Activated naive CD8-positive, alpha-beta T cell treated with anti-CD3 and anti-CD28 coated beads, Interleukin-2, amount 50 U/mL, for 24 hours (primary cell): Measurements from ENCODE around the gene KRT2.

ENCODE experiments used
- ATAC-seq: fragments of 150-1000 bp; cut with Tn5 transposase; one replicate; pipeline ENCODE4 v1.10.0; 2021
- DNase-seq: peaks from one replicate; pipeline ENCODE4 v3.0.0; 2021
- H3K27ac Mint-ChIP-seq: one replicate; pipeline ENCODE4 v1.8.0; 2021; ENCODE audit warnings: mild to moderate bottlenecking, mixed read lengths
- H3K27me3 Mint-ChIP-seq: one replicate; pipeline ENCODE4 v1.8.0; 2021; ENCODE audit warnings: mixed read lengths
- H3K36me3 Mint-ChIP-seq: one replicate; pipeline ENCODE4 v1.8.0; 2021; ENCODE audit warnings: low read depth, mixed read lengths
- H3K4me1 Mint-ChIP-seq: one replicate; pipeline ENCODE4 v1.8.0; 2021; ENCODE audit warnings: mixed read lengths
- H3K4me3 Mint-ChIP-seq: one replicate; pipeline ENCODE4 v1.8.0; 2021; ENCODE audit warnings: mild to moderate bottlenecking, moderate library complexity, mixed read lengths
- H3K9me3 Mint-ChIP-seq: one replicate; pipeline ENCODE4 v1.8.0; 2021; ENCODE audit warnings: mixed read lengths

KRT2 gene

GRCh38 chr12:52601671-52602070, 50.3 kb downstream of the KRT2 start:
- Mint-ChIP-seq H3K4me3 (no peak overlapping the region), H3K27ac (no peak overlapping the region), H3K4me1 (peaks cover 40% of the 10 kb centered on the region)

GRCh38 chr12:52600941-52601481, 51.0 kb downstream of the KRT2 start, which contains the start of gene KRT72:
TSS of gene KRT72 (minus strand) at chr12:52601463. CDS start at chr12:52601452, 11 bp downstream.
- H3K27ac Mint-ChIP-seq = no peak within 1 kb of the TSS
- H3K9me3 Mint-ChIP-seq = no peaks in the 10 kb centered on the region
- H3K36me3 Mint-ChIP-seq = no peaks in the 10 kb centered on the region
- DNase-seq = no peak
- peaks cover 35% of the 10 kb centered on the region for H3K4me1 Mint-ChIP-seq
- no peaks in the 10 kb centered on the region for H3K27me3 Mint-ChIP-seq
- no peak for ATAC-seq
- no peak within 1 kb of the TSS for H3K4me3 Mint-ChIP-seq

More at GRCh38 chr12:52601671-52602070, 50.3 kb downstream of the KRT2 start:
- Mint-ChIP-seq H3K9me3 (no peaks in the 10 kb centered on the region), H3K36me3 (no peaks in the 10 kb centered on the region), H3K27me3 (no peaks in the 10 kb centered on the region)
- DNase-seq (no peak), ATAC-seq (no peak)

- H3K4me3 Mint-ChIP-seq = no peak overlapping the region
- no peaks in the 10 kb centered on the region for H3K27me3 Mint-ChIP-seq
- no peak for DNase-seq
- H3K36me3 Mint-ChIP-seq = no peaks in the 10 kb centered on the region
- peaks cover 31% of the 10 kb centered on the region for H3K4me1 Mint-ChIP-seq
- H3K9me3 Mint-ChIP-seq = no peaks in the 10 kb centered on the region
- H3K27ac Mint-ChIP-seq = no peak overlapping the region
- no peak for ATAC-seq
Measured at GRCh38 chr12:52600475-52600874, 51.5 kb downstream of the KRT2 start.

GRCh38 chr12:52600071-52600470, 51.9 kb downstream of the KRT2 start:
- H3K4me1 Mint-ChIP-seq = peaks cover 28% of the 10 kb centered on the region
- no peak for DNase-seq

GRCh38 chr12:52598966-52599365, 53.0 kb downstream of the KRT2 start:
- Mint-ChIP-seq H3K9me3 (no peaks in the 10 kb centered on the region), H3K36me3 (no peaks in the 10 kb centered on the region), H3K27ac (no peak overlapping the region), H3K27me3 (no peaks in the 10 kb centered on the region), H3K4me3 (no peak overlapping the region), H3K4me1 (peaks cover 18% of the 10 kb centered on the region)
- no peak for ATAC-seq
- DNase-seq = no peak

More at GRCh38 chr12:52600071-52600470, 51.9 kb downstream of the KRT2 start:
- Mint-ChIP-seq H3K4me3 (no peak overlapping the region), H3K9me3 (no peaks in the 10 kb centered on the region), H3K36me3 (no peaks in the 10 kb centered on the region), H3K27me3 (no peaks in the 10 kb centered on the region), H3K27ac (no peak overlapping the region)
- ATAC-seq = no peak
